WTC11 (cell line): ENCODE results near the gene TUBB4B. TPM values are rescaled to one million over a fixed set of nuclear protein-coding genes. Genes with fewer than 3 reads are reported as not detected.

Source experiments
- ATAC-seq: fragments of 200-7000 bp; cut with Tn5 transposase; 2 replicates; pipeline ENCODE4 v1.10.0; 2021; ENCODE audit warnings: mild to moderate bottlenecking, moderate library complexity
- CTCF ChIA-PET: fragments of 300-600 bp; sonication (Branson Sonifier 250); formaldehyde crosslinking; loops from one replicate; lab custom pipeline; 2021; ENCODE audit warnings: antibody characterized with exemption; lab: Charles Lee
- POLR2A ChIA-PET: fragments of 350-600 bp; sonication (Branson Sonifier 250); formaldehyde crosslinking; loops from one replicate; lab custom pipeline; 2021; ENCODE audit warnings: antibody characterized with exemption; lab: Charles Lee
- DNase-seq: peaks from one replicate; pipeline ENCODE4 v3.0.0; 2021; ENCODE audit warnings: low spot score
- H3K27ac Mint-ChIP-seq: 2 replicates; pipeline ENCODE4 v1.8.0; 2021; ENCODE audit warnings: mixed read lengths
- H3K27me3 Mint-ChIP-seq: 2 replicates; pipeline ENCODE4 v1.8.0; 2021; ENCODE audit warnings: low read depth, mild to moderate bottlenecking, moderate library complexity, mixed read lengths
- H3K36me3 Mint-ChIP-seq: 2 replicates; pipeline ENCODE4 v1.8.0; 2021; ENCODE audit warnings: mixed read lengths
- H3K4me1 Mint-ChIP-seq: 2 replicates; pipeline ENCODE4 v1.8.0; 2022; ENCODE audit warnings: mixed read lengths
- H3K4me3 Mint-ChIP-seq: 2 replicates; pipeline ENCODE4 v1.8.0; 2021; ENCODE audit warnings: mild to moderate bottlenecking, moderate library complexity, mixed read lengths
- H3K9me3 Mint-ChIP-seq: 2 replicates; pipeline ENCODE4 v1.8.0; 2021; ENCODE audit warnings: mixed read lengths
- CREM ChIP-seq: sonication (generic); formaldehyde crosslinking; IDR thresholded peaks from 2 replicates; pipeline ENCODE4 v1.8.1; 2022; ENCODE audit warnings: mild to moderate bottlenecking, missing genetic modification reagents, moderate library complexity
- ESRRA ChIP-seq: sonication (generic); formaldehyde crosslinking; IDR thresholded peaks from 2 replicates; pipeline ENCODE4 v1.8.1; 2022; ENCODE audit warnings: mild to moderate bottlenecking, missing genetic modification reagents, borderline replicate concordance
- ETV6 ChIP-seq: sonication (generic); formaldehyde crosslinking; IDR thresholded peaks from 2 replicates; pipeline ENCODE4 v1.8.1; 2022; ENCODE audit warnings: mild to moderate bottlenecking, missing genetic modification reagents
- FOXK1 ChIP-seq: sonication (generic); formaldehyde crosslinking; IDR thresholded peaks from 2 replicates; pipeline ENCODE4 v1.8.0; 2022; ENCODE audit warnings: mild to moderate bottlenecking, moderate library complexity, missing genetic modification reagents
- GABPB1 ChIP-seq: sonication (generic); formaldehyde crosslinking; IDR thresholded peaks from 2 replicates; pipeline ENCODE4 v1.8.1; 2023; ENCODE audit warnings: mild to moderate bottlenecking, missing genetic modification reagents
- JAZF1 ChIP-seq: fragments of 250-450 bp; sonication (Bioruptor Pico); IDR thresholded peaks from 2 replicates; pipeline ENCODE4 v1.9.0; 2021; ENCODE audit warnings: moderate library complexity, mild to moderate bottlenecking, inconsistent platforms
- JUN ChIP-seq: sonication (generic); formaldehyde crosslinking; IDR thresholded peaks from 2 replicates; pipeline ENCODE4 v1.8.0; 2023; ENCODE audit warnings: mild to moderate bottlenecking, missing genetic modification reagents
- KAT7 ChIP-seq: sonication (generic); formaldehyde crosslinking; IDR thresholded peaks from 2 replicates; pipeline ENCODE4 v1.8.1; 2023; ENCODE audit warnings: missing genetic modification reagents, mild to moderate bottlenecking, borderline replicate concordance
- MYBL2 ChIP-seq: sonication (generic); formaldehyde crosslinking; IDR thresholded peaks from 2 replicates; pipeline ENCODE4 v1.8.1; 2023; ENCODE audit warnings: mild to moderate bottlenecking, moderate library complexity, missing genetic modification reagents
- NFE2L1 ChIP-seq: sonication (generic); formaldehyde crosslinking; IDR thresholded peaks from 2 replicates; pipeline ENCODE4 v1.8.1; 2023; ENCODE audit warnings: missing genetic modification reagents
- NFYB ChIP-seq: sonication (generic); formaldehyde crosslinking; conservative IDR thresholded peaks from 2 replicates; pipeline ENCODE4 v1.8.0; 2022; ENCODE audit warnings: low read depth, missing genetic modification reagents
- RELA ChIP-seq: sonication (generic); formaldehyde crosslinking; IDR thresholded peaks from 2 replicates; pipeline ENCODE4 v1.8.1; 2022; ENCODE audit warnings: missing genetic modification reagents, mild to moderate bottlenecking, borderline replicate concordance
- SP1 ChIP-seq: sonication (generic); formaldehyde crosslinking; conservative IDR thresholded peaks from 2 replicates; pipeline ENCODE4 v1.8.1; 2022; ENCODE audit warnings: missing genetic modification reagents
- ZNF232 ChIP-seq: sonication (generic); formaldehyde crosslinking; IDR thresholded peaks from 2 replicates; pipeline ENCODE4 v1.8.0; 2022; ENCODE audit warnings: mild to moderate bottlenecking, missing genetic modification reagents
- total RNA-seq: library from RNA; stranded (reverse); gene quantifications from 3 replicates; pipeline ENCODE4 v1.2.3, GENCODE V29; 2021
- TF ChIP-seq, protein P1 (sequence below): sonication (generic); formaldehyde crosslinking; IDR thresholded peaks from 2 replicates; pipeline ENCODE4 v1.8.1; 2023; ENCODE audit warnings: mild to moderate bottlenecking, missing genetic modification reagents, moderate library complexity
- TF ChIP-seq, protein P2 (sequence below): sonication (generic); formaldehyde crosslinking; IDR thresholded peaks from 2 replicates; pipeline ENCODE4 v1.8.1; 2023; ENCODE audit warnings: mild to moderate bottlenecking, moderate library complexity, missing genetic modification reagents
- TF ChIP-seq, protein P3 (sequence below): fragments of 250-450 bp; sonication (Bioruptor Pico); IDR thresholded peaks from 2 replicates; pipeline ENCODE4 v2.1.2; 2022; ENCODE audit warnings: mild to moderate bottlenecking, moderate library complexity
- TF ChIP-seq, protein P4 (sequence below): sonication (generic); formaldehyde crosslinking; IDR thresholded peaks from 2 replicates; pipeline ENCODE4 v1.8.1; 2023; ENCODE audit warnings: mild to moderate bottlenecking, missing genetic modification reagents, moderate library complexity
- TF ChIP-seq, protein P5 (sequence below): sonication (generic); formaldehyde crosslinking; IDR thresholded peaks from 2 replicates; pipeline ENCODE4 v1.8.1; 2023; ENCODE audit warnings: mild to moderate bottlenecking, missing genetic modification reagents
- TF ChIP-seq, protein P6 (sequence below): sonication (generic); formaldehyde crosslinking; IDR thresholded peaks from 2 replicates; pipeline ENCODE4 v1.8.1; 2022; ENCODE audit warnings: mild to moderate bottlenecking, missing genetic modification reagents, moderate library complexity, borderline replicate concordance
- TF ChIP-seq, protein P7 (sequence below): sonication (generic); formaldehyde crosslinking; IDR thresholded peaks from 2 replicates; pipeline ENCODE4 v1.8.0; 2022; ENCODE audit warnings: mild to moderate bottlenecking, missing genetic modification reagents
- TF ChIP-seq, protein P8 (sequence below): sonication (generic); formaldehyde crosslinking; IDR thresholded peaks from 2 replicates; pipeline ENCODE4 v1.8.1; 2022; ENCODE audit warnings: mild to moderate bottlenecking, moderate library complexity, missing genetic modification reagents
- TF ChIP-seq, protein P9 (sequence below): sonication (generic); formaldehyde crosslinking; IDR thresholded peaks from 2 replicates; pipeline ENCODE4 v1.8.0; 2022; ENCODE audit warnings: mild to moderate bottlenecking, missing genetic modification reagents
- TF ChIP-seq, protein P10 (sequence below): sonication (generic); formaldehyde crosslinking; IDR thresholded peaks from 2 replicates; pipeline ENCODE4 v1.8.0; 2022; ENCODE audit warnings: mild to moderate bottlenecking, missing genetic modification reagents

TUBB4B gene
- total RNA-seq, 1 experiment from 2014 or later: 375 TPM

DNA sequence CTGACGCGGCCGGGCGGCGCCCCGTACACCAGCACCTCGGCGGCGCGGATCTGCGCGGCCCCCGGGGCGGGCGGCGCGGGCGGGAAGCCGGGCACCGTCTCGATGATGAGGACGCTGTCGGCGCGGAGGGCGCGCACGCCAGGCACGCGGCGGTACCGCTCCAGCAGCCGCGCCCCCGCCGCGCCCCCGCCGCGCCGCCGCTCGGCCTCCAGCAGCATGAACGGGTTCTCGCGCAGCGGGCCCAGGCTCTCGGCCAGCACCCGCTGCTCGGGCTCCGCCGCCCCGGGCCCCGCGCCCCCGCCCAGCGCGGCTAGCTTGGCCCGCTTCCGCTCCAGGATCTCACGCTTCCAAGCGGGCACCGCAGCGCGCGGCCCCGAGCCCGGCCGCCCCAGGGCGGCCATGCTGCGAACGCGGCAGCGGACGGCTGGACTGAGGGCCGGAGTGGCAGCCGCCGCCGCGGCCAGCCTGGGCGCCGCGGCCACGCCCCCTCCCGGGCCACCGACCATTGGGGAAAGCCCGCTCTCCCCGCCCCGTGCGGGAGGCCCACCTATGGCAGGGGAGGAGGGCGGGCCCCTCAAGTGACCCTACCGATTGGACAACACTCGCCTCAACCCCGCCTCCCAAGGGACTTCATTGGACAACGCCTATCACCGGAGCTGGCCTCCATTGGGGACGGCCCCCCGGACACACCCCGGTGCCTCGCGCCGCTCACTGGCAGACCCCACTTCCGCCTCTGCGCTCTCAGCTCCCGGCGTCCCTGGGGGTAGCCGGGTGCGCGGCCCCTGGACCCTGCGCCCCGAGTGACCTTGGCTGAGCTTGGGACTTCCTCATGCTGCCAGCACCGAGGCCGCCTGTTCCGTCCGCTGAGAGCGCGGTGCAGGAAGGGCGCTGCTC lies 40.5 kb upstream of the TUBB4B start, which contains the start of gene TPRN:
Gene TPRN, minus strand, starts transcription at position 431 of the 894 bp plus-strand sequence. Its CDS starts 30 bp downstream, at position 401.
- no peaks in the 10 kb centered on the region for H3K9me3 Mint-ChIP-seq
- H3K36me3 Mint-ChIP-seq: no peaks in the 10 kb centered on the region
- H3K4me3 Mint-ChIP-seq: peak within 1 kb of the TSS; percentile 84
- H3K27me3 Mint-ChIP-seq: no peaks in the 10 kb centered on the region
- ATAC-seq (peak; percentile 97), DNase-seq (peak; percentile 100)
- POLR2A ChIA-PET: interaction anchor here (0.6 to 1.5 kb wide), 21 partner anchors 10 to 235 kb away, joined by 3 to 13 read pairs (median 4); partner anchors contain the start of genes ANAPC2, MAN1B1, NELFB and RNF208
- peak within 1 kb of the TSS; percentile 91 for H3K27ac Mint-ChIP-seq
- CTCF ChIA-PET: interaction anchor here (0.6 to 2.8 kb wide), 19 partner anchors 12 to 623 kb away, joined by 3 to 28 read pairs (median 5); partner anchors contain the start of genes AJM1, ANAPC2, CYSRT1 and ENTPD2
- peaks cover 33% of the 10 kb centered on the region for H3K4me1 Mint-ChIP-seq
- TF ChIP-seq JAZF1 (CRISPR knock-in tag) (no peak), NFE2L1 (no peak), GABPB1 (CRISPR knock-in tag) (peak; percentile 77), NFYB (peak; percentile 94), RELA (peak; percentile 41; the same call in 1 of the 2 replicates), CREM (CRISPR knock-in tag) (peak; percentile 16; the same call in 1 of the 2 replicates), ETV6 (CRISPR knock-in tag) (peak; percentile 64), FOXK1 (CRISPR knock-in tag) (0 out of 2 replicates have a peak, but pooled peaks have one; percentile 42), KAT7 (0 out of 2 replicates have a peak, but pooled peaks have one; percentile 33), ZNF232 (no peak), JUN (no peak), SP1 (CRISPR knock-in tag) (peak; percentile 91), MYBL2 (CRISPR knock-in tag) (0 out of 2 replicates have a peak, but pooled peaks have one; percentile 25), ESRRA (CRISPR knock-in tag) (peak; percentile 95)
- TF ChIP-seq, protein P1, sequence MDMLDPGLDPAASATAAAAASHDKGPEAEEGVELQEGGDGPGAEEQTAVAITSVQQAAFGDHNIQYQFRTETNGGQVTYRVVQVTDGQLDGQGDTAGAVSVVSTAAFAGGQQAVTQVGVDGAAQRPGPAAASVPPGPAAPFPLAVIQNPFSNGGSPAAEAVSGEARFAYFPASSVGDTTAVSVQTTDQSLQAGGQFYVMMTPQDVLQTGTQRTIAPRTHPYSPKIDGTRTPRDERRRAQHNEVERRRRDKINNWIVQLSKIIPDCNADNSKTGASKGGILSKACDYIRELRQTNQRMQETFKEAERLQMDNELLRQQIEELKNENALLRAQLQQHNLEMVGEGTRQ (CRISPR knock-in tag): peak; percentile 34; the same call in 1 of the 2 replicates
- TF ChIP-seq, protein P2, sequence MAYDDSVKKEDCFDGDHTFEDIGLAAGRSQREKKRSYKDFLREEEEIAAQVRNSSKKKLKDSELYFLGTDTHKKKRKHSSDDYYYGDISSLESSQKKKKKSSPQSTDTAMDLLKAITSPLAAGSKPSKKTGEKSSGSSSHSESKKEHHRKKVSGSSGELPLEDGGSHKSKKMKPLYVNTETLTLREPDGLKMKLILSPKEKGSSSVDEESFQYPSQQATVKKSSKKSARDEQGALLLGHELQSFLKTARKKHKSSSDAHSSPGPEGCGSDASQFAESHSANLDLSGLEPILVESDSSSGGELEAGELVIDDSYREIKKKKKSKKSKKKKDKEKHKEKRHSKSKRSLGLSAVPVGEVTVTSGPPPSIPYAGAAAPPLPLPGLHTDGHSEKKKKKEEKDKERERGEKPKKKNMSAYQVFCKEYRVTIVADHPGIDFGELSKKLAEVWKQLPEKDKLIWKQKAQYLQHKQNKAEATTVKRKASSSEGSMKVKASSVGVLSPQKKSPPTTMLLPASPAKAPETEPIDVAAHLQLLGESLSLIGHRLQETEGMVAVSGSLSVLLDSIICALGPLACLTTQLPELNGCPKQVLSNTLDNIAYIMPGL (CRISPR knock-in tag): peak; percentile 76; the same call in 1 of the 2 replicates
- TF ChIP-seq, protein P3, sequence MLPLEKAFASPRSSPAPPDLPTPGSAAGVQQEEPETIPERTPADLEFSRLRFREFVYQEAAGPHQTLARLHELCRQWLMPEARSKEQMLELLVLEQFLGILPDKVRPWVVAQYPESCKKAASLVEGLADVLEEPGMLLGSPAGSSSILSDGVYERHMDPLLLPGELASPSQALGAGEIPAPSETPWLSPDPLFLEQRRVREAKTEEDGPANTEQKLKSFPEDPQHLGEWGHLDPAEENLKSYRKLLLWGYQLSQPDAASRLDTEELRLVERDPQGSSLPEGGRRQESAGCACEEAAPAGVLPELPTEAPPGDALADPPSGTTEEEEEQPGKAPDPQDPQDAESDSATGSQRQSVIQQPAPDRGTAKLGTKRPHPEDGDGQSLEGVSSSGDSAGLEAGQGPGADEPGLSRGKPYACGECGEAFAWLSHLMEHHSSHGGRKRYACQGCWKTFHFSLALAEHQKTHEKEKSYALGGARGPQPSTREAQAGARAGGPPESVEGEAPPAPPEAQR (CRISPR knock-in tag): no peak
- TF ChIP-seq, protein P4, sequence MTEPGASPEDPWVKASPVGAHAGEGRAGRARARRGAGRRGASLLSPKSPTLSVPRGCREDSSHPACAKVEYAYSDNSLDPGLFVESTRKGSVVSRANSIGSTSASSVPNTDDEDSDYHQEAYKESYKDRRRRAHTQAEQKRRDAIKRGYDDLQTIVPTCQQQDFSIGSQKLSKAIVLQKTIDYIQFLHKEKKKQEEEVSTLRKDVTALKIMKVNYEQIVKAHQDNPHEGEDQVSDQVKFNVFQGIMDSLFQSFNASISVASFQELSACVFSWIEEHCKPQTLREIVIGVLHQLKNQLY (CRISPR knock-in tag): no peak
- TF ChIP-seq, protein P5, sequence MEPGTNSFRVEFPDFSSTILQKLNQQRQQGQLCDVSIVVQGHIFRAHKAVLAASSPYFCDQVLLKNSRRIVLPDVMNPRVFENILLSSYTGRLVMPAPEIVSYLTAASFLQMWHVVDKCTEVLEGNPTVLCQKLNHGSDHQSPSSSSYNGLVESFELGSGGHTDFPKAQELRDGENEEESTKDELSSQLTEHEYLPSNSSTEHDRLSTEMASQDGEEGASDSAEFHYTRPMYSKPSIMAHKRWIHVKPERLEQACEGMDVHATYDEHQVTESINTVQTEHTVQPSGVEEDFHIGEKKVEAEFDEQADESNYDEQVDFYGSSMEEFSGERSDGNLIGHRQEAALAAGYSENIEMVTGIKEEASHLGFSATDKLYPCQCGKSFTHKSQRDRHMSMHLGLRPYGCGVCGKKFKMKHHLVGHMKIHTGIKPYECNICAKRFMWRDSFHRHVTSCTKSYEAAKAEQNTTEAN (CRISPR knock-in tag): 0 out of 2 replicates have a peak, but pooled peaks have one; percentile 25
- TF ChIP-seq, protein P6, sequence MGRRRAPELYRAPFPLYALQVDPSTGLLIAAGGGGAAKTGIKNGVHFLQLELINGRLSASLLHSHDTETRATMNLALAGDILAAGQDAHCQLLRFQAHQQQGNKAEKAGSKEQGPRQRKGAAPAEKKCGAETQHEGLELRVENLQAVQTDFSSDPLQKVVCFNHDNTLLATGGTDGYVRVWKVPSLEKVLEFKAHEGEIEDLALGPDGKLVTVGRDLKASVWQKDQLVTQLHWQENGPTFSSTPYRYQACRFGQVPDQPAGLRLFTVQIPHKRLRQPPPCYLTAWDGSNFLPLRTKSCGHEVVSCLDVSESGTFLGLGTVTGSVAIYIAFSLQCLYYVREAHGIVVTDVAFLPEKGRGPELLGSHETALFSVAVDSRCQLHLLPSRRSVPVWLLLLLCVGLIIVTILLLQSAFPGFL: no peak
- TF ChIP-seq, protein P7, sequence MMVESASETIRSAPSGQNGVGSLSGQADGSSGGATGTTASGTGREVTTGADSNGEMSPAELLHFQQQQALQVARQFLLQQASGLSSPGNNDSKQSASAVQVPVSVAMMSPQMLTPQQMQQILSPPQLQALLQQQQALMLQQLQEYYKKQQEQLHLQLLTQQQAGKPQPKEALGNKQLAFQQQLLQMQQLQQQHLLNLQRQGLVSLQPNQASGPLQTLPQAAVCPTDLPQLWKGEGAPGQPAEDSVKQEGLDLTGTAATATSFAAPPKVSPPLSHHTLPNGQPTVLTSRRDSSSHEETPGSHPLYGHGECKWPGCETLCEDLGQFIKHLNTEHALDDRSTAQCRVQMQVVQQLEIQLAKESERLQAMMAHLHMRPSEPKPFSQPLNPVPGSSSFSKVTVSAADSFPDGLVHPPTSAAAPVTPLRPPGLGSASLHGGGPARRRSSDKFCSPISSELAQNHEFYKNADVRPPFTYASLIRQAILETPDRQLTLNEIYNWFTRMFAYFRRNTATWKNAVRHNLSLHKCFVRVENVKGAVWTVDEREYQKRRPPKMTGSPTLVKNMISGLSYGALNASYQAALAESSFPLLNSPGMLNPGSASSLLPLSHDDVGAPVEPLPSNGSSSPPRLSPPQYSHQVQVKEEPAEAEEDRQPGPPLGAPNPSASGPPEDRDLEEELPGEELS (CRISPR knock-in tag): 0 out of 2 replicates have a peak, but pooled peaks have one; percentile 29
- TF ChIP-seq, protein P8, sequence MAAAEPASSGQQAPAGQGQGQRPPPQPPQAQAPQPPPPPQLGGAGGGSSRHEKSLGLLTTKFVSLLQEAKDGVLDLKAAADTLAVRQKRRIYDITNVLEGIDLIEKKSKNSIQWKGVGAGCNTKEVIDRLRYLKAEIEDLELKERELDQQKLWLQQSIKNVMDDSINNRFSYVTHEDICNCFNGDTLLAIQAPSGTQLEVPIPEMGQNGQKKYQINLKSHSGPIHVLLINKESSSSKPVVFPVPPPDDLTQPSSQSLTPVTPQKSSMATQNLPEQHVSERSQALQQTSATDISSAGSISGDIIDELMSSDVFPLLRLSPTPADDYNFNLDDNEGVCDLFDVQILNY: peak; percentile 64; the same call in 1 of the 2 replicates
- TF ChIP-seq, protein P9, sequence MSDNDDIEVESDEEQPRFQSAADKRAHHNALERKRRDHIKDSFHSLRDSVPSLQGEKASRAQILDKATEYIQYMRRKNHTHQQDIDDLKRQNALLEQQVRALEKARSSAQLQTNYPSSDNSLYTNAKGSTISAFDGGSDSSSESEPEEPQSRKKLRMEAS (CRISPR knock-in tag): peak; percentile 81
- TF ChIP-seq, protein P10, sequence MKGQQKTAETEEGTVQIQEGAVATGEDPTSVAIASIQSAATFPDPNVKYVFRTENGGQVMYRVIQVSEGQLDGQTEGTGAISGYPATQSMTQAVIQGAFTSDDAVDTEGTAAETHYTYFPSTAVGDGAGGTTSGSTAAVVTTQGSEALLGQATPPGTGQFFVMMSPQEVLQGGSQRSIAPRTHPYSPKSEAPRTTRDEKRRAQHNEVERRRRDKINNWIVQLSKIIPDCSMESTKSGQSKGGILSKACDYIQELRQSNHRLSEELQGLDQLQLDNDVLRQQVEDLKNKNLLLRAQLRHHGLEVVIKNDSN: peak; percentile 56; the same call in 1 of the 2 replicates
